Endothelial cell of umbilical vein (primary cell): ENCODE measurements around the gene DENND5A. TPM values are rescaled to one million over a fixed set of nuclear protein-coding genes. Genes with fewer than 3 reads are reported as not detected.
"Not testable (repeated sequence)": the region's sequence is repeated elsewhere in the genome, so short reads cannot be mapped to it uniquely, and the experiment has no call there.

Experiments
- BruUV-seq: library from RNA; stranded (reverse); fragments of 400-500 nt; replicated peaks from 2 replicates; lab custom pipeline; 2021; lab: Mats Ljungman, UMichigan
- CTCF ChIA-PET: fragments of 300-600, 350-600 bp; sonication (Branson Sonifier 250); formaldehyde crosslinking; loops from one replicate; lab custom pipeline; 2021; ENCODE audit warnings: antibody characterized with exemption, inconsistent platforms; lab: Charles Lee
- POLR2A ChIA-PET: fragments of 300-600, 350-600 bp; sonication (Branson Sonifier 250); formaldehyde crosslinking; loops from one replicate; lab custom pipeline; 2021; ENCODE audit warnings: antibody characterized with exemption, inconsistent platforms; lab: Charles Lee
- DNase-seq: peaks from one replicate; pipeline ENCODE4 v3.0.0-alpha.2; 2011; ENCODE audit warnings: low read depth, low spot score
- FAIRE-seq: peaks from 2 replicates; lab custom pipeline; 2011; peaks lifted over from hg19 to GRCh38; lab: Jason Lieb, UNC
- H2AFZ ChIP-seq: 2 replicates; pipeline ENCODE4 v1.6.0; 2012; ENCODE audit warnings: low read depth, low read length, control low read depth, inconsistent platforms
- H3K27ac ChIP-seq: 2 replicates; pipeline ENCODE4 v1.5.1; 2011; ENCODE audit warnings: low read depth, mild to moderate bottlenecking, control low read depth, low read length, moderate library complexity; ENCODE audit not compliant: insufficient read depth
- H3K27me3 ChIP-seq, 2 experiments: 2 replicates each; pipeline versions ENCODE4 v1.6.0 to v1.6.1; 2011; ENCODE audit warnings: low read length in 2 of 2, mixed read lengths in 1 of 2; ENCODE audit not compliant: control insufficient read depth in 2 of 2, insufficient read depth in 2 of 2
- H3K36me3 ChIP-seq, 2 experiments: 2 replicates in 1 of 2; 3 replicates in 1 of 2; pipeline ENCODE4 v1.5.1; 2011; ENCODE audit warnings: low read length in 2 of 2, mild to moderate bottlenecking in 1 of 2, moderate library complexity in 1 of 2; ENCODE audit not compliant: control insufficient read depth in 2 of 2, insufficient read depth in 2 of 2; ENCODE audit errors: extremely low read depth in 1 of 2
- H3K4me1 ChIP-seq: 3 replicates; pipeline ENCODE4 v1.5.1; 2011; ENCODE audit warnings: mild to moderate bottlenecking, low read length; ENCODE audit not compliant: control insufficient read depth, insufficient read depth; ENCODE audit errors: extremely low read depth
- H3K4me2 ChIP-seq: 2 replicates; pipeline ENCODE4 v1.6.1; 2011; ENCODE audit warnings: low read length, control low read depth, mixed read lengths; ENCODE audit not compliant: insufficient read depth
- H3K4me3 ChIP-seq, 3 experiments: fragments of 200-600 bp in 1 of 3; sonication (generic), shearing (Covaris generic) in 1 of 3; replicated peaks in 1 of 3; 2 replicates each; pipeline ENCODE4 v1.5.1; 2011 to 2016; ENCODE audit warnings: control low read depth in 3 of 3, low read length in 3 of 3, mild to moderate bottlenecking in 2 of 3, inconsistent platforms in 1 of 3, low read depth in 1 of 3, moderate library complexity in 1 of 3; ENCODE audit not compliant: insufficient read depth in 1 of 3
- H3K79me2 ChIP-seq: 2 replicates; pipeline ENCODE4 v1.6.0; 2012; ENCODE audit warnings: low read length, inconsistent platforms; ENCODE audit not compliant: control insufficient read depth, insufficient read depth
- H3K9ac ChIP-seq: replicated peaks from 2 replicates; pipeline ENCODE3; 2011; ENCODE audit warnings: low read length, control low read depth; ENCODE audit not compliant: insufficient read depth; ENCODE audit errors: extremely low read depth
- H3K9me1 ChIP-seq: replicated peaks from 3 replicates; pipeline ENCODE4 v1.6.0; 2011; ENCODE audit warnings: mild to moderate bottlenecking, low read length; ENCODE audit not compliant: control insufficient read depth, insufficient read depth; ENCODE audit errors: extremely low read depth
- H3K9me3 ChIP-seq: replicated peaks from 2 replicates; pipeline ENCODE4 v1.5.1; 2012; ENCODE audit warnings: low read length, inconsistent platforms; ENCODE audit not compliant: control insufficient read depth, insufficient read depth
- H4K20me1 ChIP-seq: replicated peaks from 2 replicates; pipeline ENCODE3; 2011; ENCODE audit warnings: mild to moderate bottlenecking, low read length; ENCODE audit not compliant: control insufficient read depth, insufficient read depth; ENCODE audit errors: extremely low read depth
- EZH2 ChIP-seq: IDR thresholded peaks from 2 replicates; pipeline ENCODE4 v1.6.1; 2012; ENCODE audit warnings: borderline replicate concordance, low read depth, mild to moderate bottlenecking, moderate library complexity, low read length, inconsistent platforms; ENCODE audit not compliant: severe bottlenecking
- FOS ChIP-seq: IDR thresholded peaks from 2 replicates; pipeline ENCODE4 v1.6.1; 2011; ENCODE audit warnings: mild to moderate bottlenecking, low read length, moderate library complexity, borderline replicate concordance; ENCODE audit not compliant: insufficient read depth
- GATA2 ChIP-seq: IDR thresholded peaks from 2 replicates; pipeline ENCODE4 v1.7.0; 2011; ENCODE audit warnings: low read depth, mild to moderate bottlenecking, moderate library complexity, mixed read lengths, low read length; ENCODE audit not compliant: insufficient read length, insufficient read depth
- MYC ChIP-seq: IDR thresholded peaks from one replicate; pipeline ENCODE4 v1.6.1; 2011; ENCODE audit warnings: mild to moderate bottlenecking, low read depth, low read length
- dilution Hi-C: fragments of 300-500 bp; cut with MboI; formaldehyde crosslinking; loops from one replicate; pipeline ENCODE4 v1.15.0; 2019; ENCODE audit warnings: low sequenced_read_pairs; ENCODE audit not compliant: extremely low pct_ligation_motif_present
- intact Hi-C: fragments of 100-400 bp; cut with micrococcal nuclease; formaldehyde crosslinking; loops from one replicate; pipeline ENCODE4 v1.10.0; 2022
- polyA plus RNA-seq, 4 experiments: library from polyadenylated mRNA; depleted of rRNA in 3 of 4; stranded (reverse) in 3 of 4; unstranded in 1 of 4; fragments of >200 nt; gene quantifications; 2 replicates each; pipeline versions ENCODE4 v1.2.1 to v1.2.3, GENCODE V29; 2011 to 2012; ENCODE audit warnings: missing spikeins in 1 of 4
- total RNA-seq: library from RNA; stranded (reverse); gene quantifications from 2 replicates; pipeline ENCODE4 v1.2.3, GENCODE V29; 2021
- TF ChIP-seq, protein P1 (sequence below), 2 donors: IDR thresholded peaks; 1 replicate in 1 of 2; 2 replicates in 1 of 2; pipeline ENCODE4 v1.5.1; 2011; ENCODE audit warnings: low read length in 2 of 2, mild to moderate bottlenecking in 2 of 2, moderate library complexity in 2 of 2, control low read depth in 1 of 2, inconsistent platforms in 1 of 2, low read depth in 1 of 2; ENCODE audit not compliant: insufficient read depth in 1 of 2; ENCODE audit errors: extremely low read depth in 1 of 2

DENND5A gene
- total and polyA plus RNA-seq, 2 donors (not counting 3 experiments of a cell fraction or from before 2014, with no cell fraction given): 116 to 220 TPM

DNA sequence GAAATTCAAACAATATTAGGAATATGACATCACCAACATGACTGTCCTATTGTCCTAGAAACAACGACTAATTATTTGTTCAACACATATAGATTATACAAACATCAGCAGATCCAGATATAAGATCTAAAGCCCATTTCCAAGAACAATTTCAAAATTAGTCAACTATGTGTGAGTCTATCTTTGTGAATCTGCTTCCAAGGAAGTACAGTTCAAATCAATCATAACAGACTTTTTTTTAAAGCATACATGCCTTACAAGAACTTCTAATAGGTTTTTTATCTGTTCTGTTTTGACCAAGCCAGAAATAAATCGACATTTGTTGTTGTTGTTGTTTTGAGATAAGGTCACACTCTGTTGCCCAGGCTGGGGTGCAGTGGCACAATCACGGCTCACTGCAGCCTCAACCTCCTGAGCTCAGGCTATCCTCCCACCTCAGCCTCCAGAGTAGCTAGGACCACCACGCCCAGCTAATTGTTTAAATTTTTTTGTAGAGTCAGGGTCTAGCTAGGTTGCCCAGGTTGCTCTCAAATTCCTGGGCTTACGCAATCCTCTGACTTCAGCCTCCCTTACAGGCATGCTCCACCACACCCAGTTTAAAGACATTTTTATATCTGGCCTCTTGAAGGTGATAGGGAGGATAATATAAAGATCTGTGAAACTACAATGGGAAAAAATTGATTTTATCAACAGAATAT, 54.8 kb downstream of the DENND5A start:
- TF ChIP-seq, protein P1, sequence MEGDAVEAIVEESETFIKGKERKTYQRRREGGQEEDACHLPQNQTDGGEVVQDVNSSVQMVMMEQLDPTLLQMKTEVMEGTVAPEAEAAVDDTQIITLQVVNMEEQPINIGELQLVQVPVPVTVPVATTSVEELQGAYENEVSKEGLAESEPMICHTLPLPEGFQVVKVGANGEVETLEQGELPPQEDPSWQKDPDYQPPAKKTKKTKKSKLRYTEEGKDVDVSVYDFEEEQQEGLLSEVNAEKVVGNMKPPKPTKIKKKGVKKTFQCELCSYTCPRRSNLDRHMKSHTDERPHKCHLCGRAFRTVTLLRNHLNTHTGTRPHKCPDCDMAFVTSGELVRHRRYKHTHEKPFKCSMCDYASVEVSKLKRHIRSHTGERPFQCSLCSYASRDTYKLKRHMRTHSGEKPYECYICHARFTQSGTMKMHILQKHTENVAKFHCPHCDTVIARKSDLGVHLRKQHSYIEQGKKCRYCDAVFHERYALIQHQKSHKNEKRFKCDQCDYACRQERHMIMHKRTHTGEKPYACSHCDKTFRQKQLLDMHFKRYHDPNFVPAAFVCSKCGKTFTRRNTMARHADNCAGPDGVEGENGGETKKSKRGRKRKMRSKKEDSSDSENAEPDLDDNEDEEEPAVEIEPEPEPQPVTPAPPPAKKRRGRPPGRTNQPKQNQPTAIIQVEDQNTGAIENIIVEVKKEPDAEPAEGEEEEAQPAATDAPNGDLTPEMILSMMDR (IDR thresholded peaks at IDR 0.05; ENCODE audit: extremely low read depth in 1 of 2, insufficient read depth in 1 of 2, low read depth in 1 of 2, low read length in 2 of 2): no peak
- TF ChIP-seq MYC (no peak), FOS (no peak), GATA2 (no peak), EZH2 (no peak)
- H3K36me3 ChIP-seq: no peaks in the 10 kb centered on the region
- POLR2A ChIA-PET: no interaction called here
- H3K4me3 ChIP-seq: no peak overlapping the region
- peaks cover 10% of the 10 kb centered on the region for H4K20me1 ChIP-seq
- H3K27me3 ChIP-seq: no peaks in the 10 kb centered on the region
- dilution Hi-C loops (no loop called here), intact Hi-C loops (no loop called here)
- CTCF ChIA-PET: interaction anchor here (0.9 to 1.1 kb wide), 2 partner anchors 16 to 296 kb away, joined by 3 read pairs; no protein-coding TSS in a partner anchor
- no peak overlapping the region for H3K9ac ChIP-seq
- H3K79me2 ChIP-seq: peaks cover 85% of the 10 kb centered on the region
- no peak for FAIRE-seq
- no TSS peak for BruUV-seq
- no peak overlapping the region for H3K27ac ChIP-seq
- no peaks in the 10 kb centered on the region for H3K9me3 ChIP-seq
- peaks cover 2% of the 10 kb centered on the region for H3K9me1 ChIP-seq
- no peaks in the 10 kb centered on the region for H3K4me1 ChIP-seq
- DNase-seq: no peak
- H3K4me2 ChIP-seq: no peak overlapping the region
- H2AFZ ChIP-seq: no peak overlapping the region

DNA sequence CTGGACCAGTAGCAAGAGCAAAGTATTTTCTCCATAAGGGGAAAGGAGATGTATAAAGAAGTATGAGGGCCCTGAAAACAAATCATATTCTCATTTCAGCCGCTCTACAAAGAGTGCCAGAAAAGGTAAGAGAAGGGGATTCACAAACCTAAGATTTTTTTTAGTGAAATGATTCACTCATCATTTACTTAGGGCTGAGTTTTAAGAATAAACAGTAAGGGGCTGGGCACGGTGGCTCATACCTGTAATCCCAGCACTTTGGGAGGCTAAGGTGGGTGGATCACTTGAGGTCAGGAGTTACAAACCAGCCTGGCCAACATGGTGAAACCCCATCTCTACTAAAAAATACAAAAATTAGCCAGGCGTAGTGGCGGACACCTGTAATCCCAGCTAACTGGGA, 55.5 kb downstream of the DENND5A start:
- H3K36me3 ChIP-seq, H3K4me1 ChIP-seq, DNase-seq, intact Hi-C loops, H3K27ac ChIP-seq, H3K9me3 ChIP-seq, H3K4me3 ChIP-seq, H3K9ac ChIP-seq, H3K4me2 ChIP-seq, H4K20me1 ChIP-seq, H3K27me3 ChIP-seq, BruUV-seq, dilution Hi-C loops, H3K9me1 ChIP-seq, H2AFZ ChIP-seq, FAIRE-seq: not testable (repeated sequence)
- CTCF ChIA-PET: interaction anchor here (1.1 kb wide), 2 partner anchors 14 to 297 kb away, joined by 3 to 4 read pairs; no protein-coding TSS in a partner anchor
- POLR2A ChIA-PET: interaction anchor here (1.0 kb wide), 1 partner anchor 10 kb away, joined by 3 read pairs; no protein-coding TSS in a partner anchor
- H3K79me2 ChIP-seq: peaks cover 78% of the 10 kb centered on the region
